Upper lobe of left lung (tissue), 6 donors: Measurements from ENCODE around the gene PAH. TPM values are rescaled to one million over a fixed set of nuclear protein-coding genes. Genes with fewer than 3 reads are reported as not detected.

Source experiments
- ATAC-seq, 2 donors: fragments of 200-7000 bp; cut with Tn5 transposase; one replicate each; pipeline ENCODE4 v1.9.1; 2022; ENCODE audit warnings: mild to moderate bottlenecking in 2 of 2, moderate library complexity in 2 of 2; ENCODE audit not compliant: low FRiP score in 2 of 2
- DNase-seq, 2 donors: peaks; one replicate each; pipeline ENCODE4 v3.0.0-alpha.2; 2019 to 2020
- H3K27ac ChIP-seq, 4 donors: fragments of 200-600 bp; sonication (generic); one replicate each; pipeline ENCODE4 v1.5.1; 2016 to 2019
- H3K27me3 ChIP-seq, 4 donors: fragments of 200-600 bp; sonication (generic); one replicate each; pipeline ENCODE4 v1.5.1; 2017 to 2019
- H3K36me3 ChIP-seq, 4 donors: fragments of 200-600 bp; sonication (generic); one replicate each; pipeline ENCODE4 v1.5.1; 2016 to 2019
- H3K4me1 ChIP-seq, 4 donors: fragments of 200-600 bp; sonication (generic); one replicate each; pipeline ENCODE4 v1.5.1; 2018 to 2019
- H3K4me3 ChIP-seq, 4 donors: fragments of 200-600 bp; sonication (generic); one replicate each; pipeline ENCODE4 v1.5.1; 2017 to 2019; ENCODE audit warnings: mild to moderate bottlenecking in 2 of 4, moderate library complexity in 1 of 4
- H3K9me3 ChIP-seq, 4 donors: fragments of 200-600 bp; sonication (generic); one replicate each; pipeline ENCODE4 v1.5.1; 2018 to 2019
- EP300 ChIP-seq, 4 donors: sonication (generic); formaldehyde crosslinking; IDR thresholded peaks; one replicate each; pipeline ENCODE4 v1.5.1; 2017; ENCODE audit warnings: antibody characterized with exemption in 4 of 4, control low read depth in 2 of 4
- POLR2A ChIP-seq, 4 donors: fragments of 450-650 bp; IDR thresholded peaks; one replicate each; pipeline ENCODE4 v1.5.1; 2016 to 2017; ENCODE audit warnings: antibody characterized with exemption in 4 of 4, mild to moderate bottlenecking in 2 of 4
- POLR2AphosphoS5 ChIP-seq, 2 donors: sonication (generic); formaldehyde crosslinking; IDR thresholded peaks; one replicate each; pipeline ENCODE4 v1.5.1; 2017; ENCODE audit warnings: antibody characterized with exemption in 2 of 2
- WGBS, 2 donors: methylation state at CpG; one replicate each; pipeline ENCODE4 v1.1.5; 2017 to 2018; 5-methylcytosine and 5-hydroxymethylcytosine counted together
- total RNA-seq, 6 donors: library from RNA; depleted of rRNA in 4 of 6; stranded (reverse); fragments of >200 nt in 4 of 6; gene quantifications; one replicate each; pipeline versions ENCODE4 v1.1.0 to v1.2.1, GENCODE V29; 2016 to 2021
- TF ChIP-seq, protein P1 (sequence below), 6 experiments: fragments of 450-650 bp in 4 of 6; fragments of 200-600 bp in 2 of 6; sonication (generic) in 2 of 6; IDR thresholded peaks; one replicate each; pipeline ENCODE4 v1.5.1; 2016 to 2019; ENCODE audit warnings: antibody characterized with exemption in 6 of 6
- donor health status: DM: no; HTN: no; CAD: no; lungs with moderate emphysema.
- donor health status: DM: no; HTN: yes; CAD: no; lungs with severe emphysema.

Gene PAH
- 1 to 10 TPM in 1 of 6 donors, under 1 TPM in 1, not detected in 4; 0.89 to 1.2 TPM for total RNA-seq

- Histone ChIP-seq H3K9me3 (no peaks in the 10 kb centered on the region), H3K4me3 (peak within 1 kb of the TSS in 3 of 4 donors; percentile 15 to 40 (median 27)), H3K36me3 (no peaks in the 10 kb centered on the region), H3K4me1 (peaks cover 0 to 7% (median 0%) of the 10 kb centered on the region in 4 donors), H3K27me3 (no peaks in the 10 kb centered on the region), H3K27ac (no peak within 1 kb of the TSS)
- TF ChIP-seq POLR2AphosphoS5 (IDR thresholded peaks at IDR 0.05) (no peak), EP300 (IDR thresholded peaks at IDR 0.05) (no peak), POLR2A (IDR thresholded peaks at IDR 0.05) (no peak)
- TF ChIP-seq, protein P1, sequence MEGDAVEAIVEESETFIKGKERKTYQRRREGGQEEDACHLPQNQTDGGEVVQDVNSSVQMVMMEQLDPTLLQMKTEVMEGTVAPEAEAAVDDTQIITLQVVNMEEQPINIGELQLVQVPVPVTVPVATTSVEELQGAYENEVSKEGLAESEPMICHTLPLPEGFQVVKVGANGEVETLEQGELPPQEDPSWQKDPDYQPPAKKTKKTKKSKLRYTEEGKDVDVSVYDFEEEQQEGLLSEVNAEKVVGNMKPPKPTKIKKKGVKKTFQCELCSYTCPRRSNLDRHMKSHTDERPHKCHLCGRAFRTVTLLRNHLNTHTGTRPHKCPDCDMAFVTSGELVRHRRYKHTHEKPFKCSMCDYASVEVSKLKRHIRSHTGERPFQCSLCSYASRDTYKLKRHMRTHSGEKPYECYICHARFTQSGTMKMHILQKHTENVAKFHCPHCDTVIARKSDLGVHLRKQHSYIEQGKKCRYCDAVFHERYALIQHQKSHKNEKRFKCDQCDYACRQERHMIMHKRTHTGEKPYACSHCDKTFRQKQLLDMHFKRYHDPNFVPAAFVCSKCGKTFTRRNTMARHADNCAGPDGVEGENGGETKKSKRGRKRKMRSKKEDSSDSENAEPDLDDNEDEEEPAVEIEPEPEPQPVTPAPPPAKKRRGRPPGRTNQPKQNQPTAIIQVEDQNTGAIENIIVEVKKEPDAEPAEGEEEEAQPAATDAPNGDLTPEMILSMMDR (IDR thresholded peaks at IDR 0.05), result no peak
- DNase-seq (peak; percentile 24 to 61), ATAC-seq (peak; percentile 41 to 50)
- 1 to 7% methylated on average over 16 to 30 of the region's 30 CpGs for WGBS, 2 donors
These were observed at the start of gene PAH for GRCh38 chr12:102917026-102917787. PAH (minus strand) TSS chr12:102917244; CDS start chr12:102917130, 114 bp downstream.

DNA sequence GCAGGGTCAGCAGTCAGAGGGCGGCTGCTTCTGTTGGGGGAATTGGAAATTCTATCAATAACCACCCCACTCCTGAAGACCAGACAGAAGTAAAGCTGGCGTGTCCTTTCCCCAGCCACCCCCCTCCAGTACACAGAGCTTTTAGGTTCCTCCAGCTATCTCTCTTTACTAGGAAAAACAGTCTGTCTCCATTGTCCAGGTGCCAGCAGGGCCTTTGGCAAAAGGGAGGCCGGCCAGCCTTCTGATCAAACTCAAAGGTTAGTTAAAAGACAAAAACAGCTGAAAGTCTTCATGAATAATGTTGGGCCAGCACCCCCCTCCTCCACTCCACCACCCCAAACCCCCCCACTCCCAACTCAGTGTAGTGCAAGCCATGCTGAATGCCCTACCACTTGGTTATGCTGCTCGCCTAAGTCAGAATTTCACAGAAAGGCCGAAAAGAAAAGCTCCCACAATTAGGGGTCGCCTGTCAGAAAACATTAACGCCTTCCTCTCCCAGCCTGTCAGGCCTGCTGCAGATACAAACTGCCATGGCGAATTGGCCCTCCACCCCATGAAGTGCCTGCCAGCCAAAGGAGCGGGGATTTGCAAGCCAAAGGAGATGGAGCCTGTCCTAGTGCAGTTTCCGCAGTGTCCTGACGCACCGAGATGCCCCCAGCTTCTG, 49.3 kb upstream of the PAH start:
- ATAC-seq (no peak), DNase-seq (no peak)
- no peaks in the 10 kb centered on the region for H3K36me3 ChIP-seq
- H3K9me3 ChIP-seq, result peaks cover 0 to 3% (median 0%) of the 10 kb centered on the region in 4 donors
- peaks cover 0 to 18% (median 2%) of the 10 kb centered on the region in 4 donors for H3K27me3 ChIP-seq
- WGBS, 2 donors, result 17 to 22% methylated on average over 11 to 12 of the region's 12 CpGs
- peaks cover 0 to 13% (median 1%) of the 10 kb centered on the region in 4 donors for H3K4me1 ChIP-seq
- TF ChIP-seq EP300 (IDR thresholded peaks at IDR 0.05) (no peak), POLR2A (IDR thresholded peaks at IDR 0.05) (no peak), POLR2AphosphoS5 (IDR thresholded peaks at IDR 0.05) (no peak)
- TF ChIP-seq, protein P1 (IDR thresholded peaks at IDR 0.05), result no peak
- H3K4me3 ChIP-seq, result no peak overlapping the region
- no peak overlapping the region for H3K27ac ChIP-seq

DNA sequence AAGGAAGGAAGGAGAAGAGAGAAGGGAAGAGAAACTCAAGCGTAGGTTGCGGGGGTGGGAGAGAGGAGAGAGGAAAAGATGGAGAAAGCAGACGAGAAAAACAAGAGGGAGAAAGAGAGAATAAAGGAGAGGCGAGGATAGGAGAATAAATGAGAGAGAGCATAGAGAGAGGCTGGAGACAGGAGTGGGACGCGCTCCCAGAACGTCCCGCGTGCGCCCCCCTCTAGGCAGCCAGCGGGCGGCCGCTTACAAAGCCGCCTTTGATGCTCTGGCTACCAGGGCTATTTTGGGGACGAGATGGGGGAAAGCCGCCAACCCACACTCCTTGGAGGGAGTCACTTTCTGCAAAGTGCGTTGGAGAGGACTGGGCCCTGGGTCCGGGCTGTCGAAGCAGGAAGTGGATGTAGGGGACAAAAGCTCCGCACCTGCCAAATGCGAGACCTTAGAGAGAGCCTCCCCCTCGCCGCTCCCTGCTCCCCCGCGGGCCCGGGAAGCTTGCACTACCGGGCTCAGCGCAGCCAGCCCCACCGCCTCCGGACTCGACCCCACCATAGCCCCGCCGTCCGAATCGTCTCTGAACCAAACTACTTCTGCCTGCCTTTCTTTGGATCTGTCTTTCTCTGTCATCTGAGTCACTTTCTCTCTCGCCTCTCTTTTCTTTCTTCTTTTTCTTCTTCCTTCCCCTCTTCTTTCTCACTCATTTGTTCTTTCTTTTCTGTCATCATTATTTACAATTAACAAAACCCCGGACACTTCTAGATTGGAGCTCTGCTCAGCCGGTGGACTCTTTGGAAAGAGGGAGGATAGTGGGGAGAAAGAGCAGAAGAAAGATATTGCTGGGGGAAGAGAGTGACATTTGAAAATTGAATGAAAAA, 48.5 kb upstream of the PAH start:
- Histone ChIP-seq H3K27ac (no peak overlapping the region), H3K27me3 (peaks cover 0 to 21% (median 2%) of the 10 kb centered on the region in 4 donors), H3K4me1 (peaks cover 0 to 13% (median 1%) of the 10 kb centered on the region in 4 donors), H3K4me3 (peak overlapping the region in 1 of 4 donors; percentile 4), H3K36me3 (no peaks in the 10 kb centered on the region), H3K9me3 (peaks cover 0 to 3% (median 0%) of the 10 kb centered on the region in 4 donors)
- 4 to 6% methylated on average over 38 of the region's 38 CpGs for WGBS, 2 donors
- TF ChIP-seq, protein P1 (IDR thresholded peaks at IDR 0.05), result no peak
- no peak for TF ChIP-seq POLR2AphosphoS5 (IDR thresholded peaks at IDR 0.05)
- no peak for TF ChIP-seq EP300 (IDR thresholded peaks at IDR 0.05)
- TF ChIP-seq POLR2A (IDR thresholded peaks at IDR 0.05), result no peak
- ATAC-seq (peak; percentile 42 to 56), DNase-seq (peak in 1 of 2 donors; percentile 67)

DNA sequence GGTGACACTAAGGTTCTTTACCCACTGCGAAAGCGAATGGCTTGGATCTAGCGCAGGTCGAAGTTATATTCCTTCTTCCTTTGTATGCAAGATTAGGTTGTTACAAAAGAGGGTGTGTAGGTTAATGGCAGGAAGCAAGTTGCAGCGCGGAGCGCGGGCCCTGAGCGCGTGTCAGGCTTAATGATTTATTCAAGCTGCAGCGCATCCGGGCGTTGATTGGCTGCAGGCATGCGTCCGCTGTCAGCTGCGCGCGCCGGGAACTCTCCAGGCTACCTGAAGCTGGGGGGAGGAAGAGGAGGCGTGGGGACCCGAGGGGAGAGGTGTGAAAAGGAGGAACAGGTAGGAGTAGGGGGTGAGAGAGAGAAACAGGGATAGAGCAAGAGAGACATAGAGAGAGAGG, 47.8 kb upstream of the PAH start:
- Histone ChIP-seq H3K4me1 (peaks cover 0 to 13% (median 1%) of the 10 kb centered on the region in 4 donors), H3K4me3 (peak overlapping the region in 1 of 4 donors; percentile 4), H3K27ac (no peak overlapping the region), H3K27me3 (peaks cover 0 to 21% (median 2%) of the 10 kb centered on the region in 4 donors), H3K9me3 (peaks cover 0 to 3% (median 0%) of the 10 kb centered on the region in 4 donors), H3K36me3 (no peaks in the 10 kb centered on the region)
- ATAC-seq (peak; percentile 17 to 23), DNase-seq (peak in 1 of 2 donors; percentile 82)
- WGBS, 2 donors, result 2 to 3% methylated on average over 21 of the region's 21 CpGs
- TF ChIP-seq EP300 (IDR thresholded peaks at IDR 0.05) (no peak), POLR2AphosphoS5 (IDR thresholded peaks at IDR 0.05) (no peak), POLR2A (IDR thresholded peaks at IDR 0.05) (no peak)
- TF ChIP-seq, protein P1 (IDR thresholded peaks at IDR 0.05), result no peak
